ENCODE results near the gene CANT1.

The CANT1 gene

GRCh38 chr17:79026376-79027273 is 17.1 kb upstream of the CANT1 start:
- TF ChIP-seq GATA3 (IDR thresholded peaks at IDR 0.05; ENCODE audit: low read depth, low read length) = no peak
- TF ChIP-seq GATA2 (IDR thresholded peaks at IDR 0.05; ENCODE audit: low read depth, low read length) = no peak

- TF ChIP-seq GATA2 (IDR thresholded peaks at IDR 0.05; ENCODE audit: low read depth, low read length) (no peak), GATA3 (IDR thresholded peaks at IDR 0.05; ENCODE audit: low read depth, low read length) (no peak)
These were observed 15.6 kb upstream of the CANT1 start for GRCh38 chr17:79024901-79025737.

GRCh38 chr17:79023886-79024771 is 14.6 kb upstream of the CANT1 start, which contains the start of gene C1QTNF1:
Gene C1QTNF1, plus strand, starts transcription at chr17:79024169. Its CDS starts 19,800 bp downstream, at chr17:79043969.
- TF ChIP-seq GATA3 (IDR thresholded peaks at IDR 0.05; ENCODE audit: low read depth, low read length) (no peak), GATA2 (IDR thresholded peaks at IDR 0.05; ENCODE audit: low read depth, low read length) (no peak)

- TF ChIP-seq GATA2 (IDR thresholded peaks at IDR 0.05; ENCODE audit: low read depth, low read length) (no peak), GATA3 (IDR thresholded peaks at IDR 0.05; ENCODE audit: low read depth, low read length) (no peak)
These were observed 13.7 kb upstream of the CANT1 start for GRCh38 chr17:79023180-79023705.

DNA sequence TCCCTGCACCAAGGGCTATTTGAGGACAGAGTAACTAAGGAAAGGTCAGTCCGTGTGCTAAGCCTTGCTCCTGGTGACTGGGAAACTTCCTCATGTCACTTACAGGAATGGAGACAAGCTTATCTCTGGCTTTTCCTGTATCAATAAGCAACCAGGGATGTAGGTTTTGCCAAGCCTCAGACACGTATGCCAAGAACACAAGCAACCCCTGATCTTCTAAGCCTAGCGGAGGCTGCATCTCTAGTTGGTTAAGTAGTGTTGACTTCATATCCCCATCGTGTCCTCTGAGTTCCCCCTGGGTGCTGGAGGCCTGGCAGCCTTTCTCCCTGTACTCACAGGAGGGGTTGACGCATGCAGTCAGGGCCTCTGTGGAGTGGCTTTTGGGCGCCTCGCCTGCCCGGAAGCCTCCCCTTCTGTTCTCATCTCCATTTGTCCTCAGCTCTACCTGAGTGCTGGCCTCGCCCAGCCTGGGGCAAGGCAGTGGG is 13.0 kb upstream of the CANT1 start:
- TF ChIP-seq GATA2 (IDR thresholded peaks at IDR 0.05; ENCODE audit: low read depth, low read length) = no peak
- no peak for TF ChIP-seq GATA3 (IDR thresholded peaks at IDR 0.05; ENCODE audit: low read depth, low read length)

DNA sequence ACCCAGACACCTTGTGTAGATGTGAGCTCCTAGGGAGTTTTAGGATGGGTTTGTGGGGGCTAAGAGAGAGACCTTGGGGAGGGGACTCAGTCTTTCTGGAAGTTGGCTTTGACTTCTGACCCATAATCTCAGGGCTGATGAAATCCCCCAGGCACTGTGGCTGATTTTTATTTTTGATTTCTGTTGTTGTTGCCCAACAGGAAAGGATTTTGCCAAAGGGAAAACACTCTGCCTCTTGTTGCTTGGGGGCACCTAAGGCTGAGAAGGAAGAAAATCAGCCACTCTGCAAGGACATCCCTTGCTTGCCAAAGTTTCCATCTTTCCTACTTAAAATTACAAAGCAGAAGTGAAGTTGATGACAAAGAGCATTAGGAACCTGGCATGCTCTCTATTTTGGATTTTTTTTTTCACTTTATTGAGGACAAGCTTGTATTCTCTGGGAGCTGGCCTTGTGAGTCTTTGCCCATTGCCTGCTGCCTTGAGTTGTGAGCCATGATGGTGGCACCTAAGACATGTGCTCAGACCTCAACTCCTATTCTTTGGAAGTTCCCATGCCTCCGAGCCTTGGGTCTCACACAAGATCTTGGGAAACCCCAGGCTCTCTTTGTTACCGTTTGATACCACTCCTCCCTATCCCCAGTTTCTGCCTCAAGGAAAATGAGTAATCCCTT is 11.2 kb upstream of the CANT1 start:
- TF ChIP-seq GATA2 (IDR thresholded peaks at IDR 0.05; ENCODE audit: low read depth, low read length) (no peak), GATA3 (IDR thresholded peaks at IDR 0.05; ENCODE audit: low read depth, low read length) (no peak)

- TF ChIP-seq GATA3 (IDR thresholded peaks at IDR 0.05; ENCODE audit: low read depth, low read length) (no peak), GATA2 (IDR thresholded peaks at IDR 0.05; ENCODE audit: low read depth, low read length) (no peak)
These were observed 10.3 kb upstream of the CANT1 start for GRCh38 chr17:79019632-79020584.

DNA sequence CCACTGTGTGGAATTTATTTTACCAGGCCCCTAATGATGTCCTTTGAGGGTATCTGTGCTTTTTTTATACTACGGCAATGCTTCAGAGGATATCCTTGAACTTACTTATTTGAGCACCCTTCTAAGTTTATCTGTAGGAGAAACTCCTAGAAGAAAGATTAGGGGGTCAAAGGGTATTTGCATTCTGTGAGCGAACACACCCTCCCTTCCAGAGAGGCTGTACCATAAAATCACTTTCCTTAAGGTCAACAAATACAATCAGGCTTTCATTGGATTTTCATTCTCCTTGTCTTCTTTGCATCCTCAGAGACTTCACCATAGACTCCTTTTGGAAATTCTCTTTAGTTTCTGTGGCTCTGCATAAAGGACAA is 9.7 kb upstream of the CANT1 start:
- TF ChIP-seq GATA2 (IDR thresholded peaks at IDR 0.05; ENCODE audit: low read depth, low read length) = no peak
- no peak for TF ChIP-seq GATA3 (IDR thresholded peaks at IDR 0.05; ENCODE audit: low read depth, low read length)

- no peak for TF ChIP-seq GATA3 (IDR thresholded peaks at IDR 0.05; ENCODE audit: low read depth, low read length)
- no peak for TF ChIP-seq GATA2 (IDR thresholded peaks at IDR 0.05; ENCODE audit: low read depth, low read length)
These were observed 8.8 kb upstream of the CANT1 start for GRCh38 chr17:79018370-79018695.

DNA sequence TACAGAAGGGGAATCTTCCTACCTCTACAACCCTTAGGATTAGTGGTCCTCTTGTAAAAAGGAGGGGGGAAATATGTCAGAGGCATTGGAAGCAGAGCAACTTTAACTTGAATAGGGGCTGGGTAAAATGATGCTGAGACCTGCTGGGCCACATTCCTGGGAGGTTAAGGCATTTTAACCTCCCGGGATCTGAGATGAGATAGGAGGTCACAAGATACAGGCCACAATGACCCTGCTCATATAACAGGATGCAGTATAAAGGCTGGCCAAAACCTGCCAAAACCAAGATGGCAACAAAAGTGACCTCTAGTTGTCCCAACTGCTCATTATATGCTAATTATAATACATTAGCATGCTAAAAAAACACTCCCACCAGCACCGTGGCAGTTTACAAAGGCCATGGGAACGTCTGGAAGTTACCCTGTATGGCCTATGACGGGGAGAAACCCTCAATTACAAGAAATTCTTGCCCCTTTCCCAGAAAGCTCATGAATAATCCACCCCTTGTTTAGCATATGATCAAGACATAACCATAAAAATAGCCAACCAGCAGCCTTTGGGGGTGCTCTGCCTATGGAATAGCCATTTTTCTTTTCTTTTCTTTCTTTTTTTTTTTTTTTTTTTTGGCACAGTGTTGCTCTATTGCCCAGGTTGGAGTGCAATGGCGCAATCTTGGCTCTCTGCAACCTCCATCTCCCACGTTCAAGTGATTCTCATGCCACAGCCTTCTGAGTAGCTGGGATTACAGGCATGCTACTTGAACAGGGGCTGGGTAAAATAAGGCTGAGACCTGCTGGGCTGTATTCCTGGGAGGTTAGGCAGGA is 8.2 kb upstream of the CANT1 start:
- TF ChIP-seq GATA3 (IDR thresholded peaks at IDR 0.05; ENCODE audit: low read depth, low read length) (no peak), GATA2 (IDR thresholded peaks at IDR 0.05; ENCODE audit: low read depth, low read length) (no peak)

DNA sequence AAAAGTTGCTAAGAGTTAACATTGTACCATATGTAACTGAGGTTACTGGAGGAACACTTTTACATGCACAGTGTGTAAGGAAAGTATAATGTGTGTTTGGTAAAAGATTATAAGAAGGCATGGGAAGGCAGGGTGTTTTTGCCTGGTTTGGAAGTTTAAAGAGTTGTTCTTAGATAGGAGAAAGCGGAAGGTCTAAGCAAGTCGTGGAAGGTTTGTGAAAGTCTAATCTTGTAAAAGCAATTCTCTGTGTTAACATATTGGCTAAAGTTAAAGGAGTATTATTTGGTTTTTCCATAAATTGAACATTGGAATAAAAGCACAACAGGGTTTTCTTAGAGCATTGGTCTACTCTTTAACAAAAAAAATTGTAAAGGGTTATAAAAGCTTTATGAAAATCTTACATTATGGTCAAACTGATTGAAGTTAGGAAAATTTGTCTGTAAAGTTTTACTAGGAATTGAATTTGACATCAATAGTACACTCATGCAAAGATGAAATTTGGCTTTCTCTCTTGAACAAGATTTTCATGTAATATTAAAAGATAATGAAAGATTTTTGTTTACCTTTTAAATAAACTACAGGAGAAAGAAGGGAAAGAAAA is 4.7 kb upstream of the CANT1 start:
- TF ChIP-seq GATA2 (IDR thresholded peaks at IDR 0.05; ENCODE audit: low read depth, low read length) (no peak), GATA3 (IDR thresholded peaks at IDR 0.05; ENCODE audit: low read depth, low read length) (no peak)
